HL-60 (cell line): ENCODE measurements around the gene RIMS3.
"Not testable (repeated sequence)": the region's sequence is repeated elsewhere in the genome, so short reads cannot be mapped to it uniquely, and the experiment has no call there.

ENCODE experiments used
- DNase-seq, 2 experiments: peaks; one replicate each; pipeline ENCODE4 v3.0.0-alpha.2; 2010 to 2020; ENCODE audit warnings: low read depth in 1 of 2, low spot score in 1 of 2
- H3K27ac ChIP-seq: fragments of 250-450 bp; sonication (Bioruptor Pico); replicated peaks from 2 replicates; pipeline ENCODE4 v1.5.1; 2020; ENCODE audit warnings: mild to moderate bottlenecking, moderate library complexity
- H3K27me3 ChIP-seq: fragments of 250-450 bp; sonication (Bioruptor Pico); 2 replicates; pipeline ENCODE4 v1.5.1; 2021; ENCODE audit warnings: mild to moderate bottlenecking, moderate library complexity; ENCODE audit not compliant: insufficient read depth, poor library complexity, severe bottlenecking
- H3K4me3 ChIP-seq: replicated peaks from 2 replicates; pipeline ENCODE4 v1.5.1; 2011; ENCODE audit warnings: mild to moderate bottlenecking, control low read depth, low read length; ENCODE audit not compliant: insufficient read depth
- GABPA ChIP-seq: IDR thresholded peaks from 2 replicates; pipeline ENCODE4 v1.6.1; 2012; ENCODE audit warnings: low read depth
- POLR2AphosphoS5 ChIP-seq: IDR thresholded peaks from 2 replicates; pipeline ENCODE4 v1.6.1; 2012; ENCODE audit warnings: low read depth
- SPI1 ChIP-seq: IDR thresholded peaks from 2 replicates; pipeline ENCODE4 v1.6.1; 2012; ENCODE audit warnings: low read depth, mild to moderate bottlenecking, borderline replicate concordance
- TF ChIP-seq, protein P1 (sequence below): IDR thresholded peaks from 2 replicates; pipeline ENCODE4 v1.6.1; 2012; ENCODE audit warnings: low read depth; ENCODE audit not compliant: insufficient replicate concordance
- TF ChIP-seq, protein P2 (sequence below): IDR thresholded peaks from one replicate; pipeline ENCODE4 v1.5.1; 2011; ENCODE audit warnings: low read length, control low read depth, inconsistent platforms; ENCODE audit not compliant: insufficient read depth

Gene RIMS3

GRCh38 chr1:40633931-40634376 lies 31.5 kb downstream of the RIMS3 start:
- DNase-seq = no peak
- no peak overlapping the region for H3K27ac ChIP-seq

DNA sequence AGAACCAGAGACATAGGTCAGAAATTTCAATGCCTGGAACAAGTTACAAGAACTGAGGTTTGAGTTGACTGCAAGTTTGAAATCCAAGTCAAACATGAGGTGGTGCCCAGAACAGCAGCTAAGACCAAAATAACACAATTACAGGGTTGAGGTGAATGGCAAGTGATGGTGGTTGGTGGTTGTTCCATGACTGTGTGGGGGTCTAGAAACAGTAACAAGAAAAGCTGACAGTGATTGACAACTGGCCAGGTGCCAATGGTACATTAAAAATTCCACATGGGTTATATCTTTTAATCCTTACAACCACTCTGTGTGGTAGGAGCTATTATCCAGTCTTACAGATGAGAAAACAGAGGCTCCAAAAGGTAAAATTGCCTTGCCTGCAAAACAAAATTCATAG lies 32.0 kb downstream of the RIMS3 start:
- H3K4me3 ChIP-seq = no peak overlapping the region
- H3K27ac ChIP-seq = no peak overlapping the region
- H3K27me3 ChIP-seq = no peaks in the 10 kb centered on the region
- DNase-seq = no peak
- TF ChIP-seq GABPA (no peak), SPI1 (no peak), POLR2AphosphoS5 (no peak)
- TF ChIP-seq, protein P1, sequence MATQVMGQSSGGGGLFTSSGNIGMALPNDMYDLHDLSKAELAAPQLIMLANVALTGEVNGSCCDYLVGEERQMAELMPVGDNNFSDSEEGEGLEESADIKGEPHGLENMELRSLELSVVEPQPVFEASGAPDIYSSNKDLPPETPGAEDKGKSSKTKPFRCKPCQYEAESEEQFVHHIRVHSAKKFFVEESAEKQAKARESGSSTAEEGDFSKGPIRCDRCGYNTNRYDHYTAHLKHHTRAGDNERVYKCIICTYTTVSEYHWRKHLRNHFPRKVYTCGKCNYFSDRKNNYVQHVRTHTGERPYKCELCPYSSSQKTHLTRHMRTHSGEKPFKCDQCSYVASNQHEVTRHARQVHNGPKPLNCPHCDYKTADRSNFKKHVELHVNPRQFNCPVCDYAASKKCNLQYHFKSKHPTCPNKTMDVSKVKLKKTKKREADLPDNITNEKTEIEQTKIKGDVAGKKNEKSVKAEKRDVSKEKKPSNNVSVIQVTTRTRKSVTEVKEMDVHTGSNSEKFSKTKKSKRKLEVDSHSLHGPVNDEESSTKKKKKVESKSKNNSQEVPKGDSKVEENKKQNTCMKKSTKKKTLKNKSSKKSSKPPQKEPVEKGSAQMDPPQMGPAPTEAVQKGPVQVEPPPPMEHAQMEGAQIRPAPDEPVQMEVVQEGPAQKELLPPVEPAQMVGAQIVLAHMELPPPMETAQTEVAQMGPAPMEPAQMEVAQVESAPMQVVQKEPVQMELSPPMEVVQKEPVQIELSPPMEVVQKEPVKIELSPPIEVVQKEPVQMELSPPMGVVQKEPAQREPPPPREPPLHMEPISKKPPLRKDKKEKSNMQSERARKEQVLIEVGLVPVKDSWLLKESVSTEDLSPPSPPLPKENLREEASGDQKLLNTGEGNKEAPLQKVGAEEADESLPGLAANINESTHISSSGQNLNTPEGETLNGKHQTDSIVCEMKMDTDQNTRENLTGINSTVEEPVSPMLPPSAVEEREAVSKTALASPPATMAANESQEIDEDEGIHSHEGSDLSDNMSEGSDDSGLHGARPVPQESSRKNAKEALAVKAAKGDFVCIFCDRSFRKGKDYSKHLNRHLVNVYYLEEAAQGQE = no peak
- TF ChIP-seq, protein P2, sequence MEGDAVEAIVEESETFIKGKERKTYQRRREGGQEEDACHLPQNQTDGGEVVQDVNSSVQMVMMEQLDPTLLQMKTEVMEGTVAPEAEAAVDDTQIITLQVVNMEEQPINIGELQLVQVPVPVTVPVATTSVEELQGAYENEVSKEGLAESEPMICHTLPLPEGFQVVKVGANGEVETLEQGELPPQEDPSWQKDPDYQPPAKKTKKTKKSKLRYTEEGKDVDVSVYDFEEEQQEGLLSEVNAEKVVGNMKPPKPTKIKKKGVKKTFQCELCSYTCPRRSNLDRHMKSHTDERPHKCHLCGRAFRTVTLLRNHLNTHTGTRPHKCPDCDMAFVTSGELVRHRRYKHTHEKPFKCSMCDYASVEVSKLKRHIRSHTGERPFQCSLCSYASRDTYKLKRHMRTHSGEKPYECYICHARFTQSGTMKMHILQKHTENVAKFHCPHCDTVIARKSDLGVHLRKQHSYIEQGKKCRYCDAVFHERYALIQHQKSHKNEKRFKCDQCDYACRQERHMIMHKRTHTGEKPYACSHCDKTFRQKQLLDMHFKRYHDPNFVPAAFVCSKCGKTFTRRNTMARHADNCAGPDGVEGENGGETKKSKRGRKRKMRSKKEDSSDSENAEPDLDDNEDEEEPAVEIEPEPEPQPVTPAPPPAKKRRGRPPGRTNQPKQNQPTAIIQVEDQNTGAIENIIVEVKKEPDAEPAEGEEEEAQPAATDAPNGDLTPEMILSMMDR = no peak

More at GRCh38 chr1:40633931-40634376, 31.5 kb downstream of the RIMS3 start:
- Histone ChIP-seq H3K27me3 (peaks cover 2% of the 10 kb centered on the region), H3K4me3 (no peak overlapping the region)
- TF ChIP-seq SPI1 (no peak), POLR2AphosphoS5 (no peak), GABPA (no peak)
- TF ChIP-seq, protein P2 = no peak
- TF ChIP-seq, protein P1 = no peak

DNA sequence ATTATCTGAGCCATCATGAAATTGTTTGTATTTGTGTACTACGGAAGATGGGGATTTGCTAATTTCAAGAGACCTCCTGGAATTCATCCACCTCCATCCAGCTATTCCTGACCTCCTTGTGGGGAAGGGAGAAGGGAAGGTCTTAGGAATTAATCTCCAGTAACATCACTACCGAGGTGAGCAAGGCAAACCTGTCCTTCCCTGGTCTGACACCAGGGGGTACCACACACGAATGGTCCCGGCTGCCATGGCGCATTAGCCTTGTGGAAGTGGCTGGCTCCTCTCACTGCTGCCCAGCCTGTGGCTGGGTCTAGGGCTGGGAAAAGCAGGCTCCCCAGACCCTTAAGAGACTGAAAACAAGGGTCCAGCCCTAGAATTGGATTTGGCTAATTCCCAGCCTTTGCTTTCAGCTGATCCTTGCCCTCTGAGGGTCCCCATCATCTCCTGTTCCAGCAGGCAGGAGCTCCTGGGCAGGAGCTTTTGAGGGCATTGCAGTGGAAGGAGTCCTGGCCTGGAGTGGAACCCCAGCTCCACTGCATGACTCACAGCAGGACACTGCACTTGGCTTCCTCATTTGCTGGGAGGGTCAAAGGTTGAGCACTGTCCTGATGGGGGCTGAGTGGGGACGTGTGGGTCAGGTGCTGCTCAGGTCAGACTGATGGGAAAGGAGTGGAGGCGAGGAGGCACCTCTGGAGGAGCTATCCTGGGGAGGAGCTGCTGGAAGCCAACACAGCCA lies 34.8 kb downstream of the RIMS3 start:
- DNase-seq = peak in 1 of 2 experiments; percentile 31
- H3K4me3 ChIP-seq = no peak overlapping the region
- H3K27ac ChIP-seq = no peak overlapping the region
- TF ChIP-seq POLR2AphosphoS5 = no peak
- TF ChIP-seq, protein P1 = no peak
- TF ChIP-seq GABPA = no peak
- TF ChIP-seq, protein P2 = no peak
- TF ChIP-seq SPI1 = no peak
- no peaks in the 10 kb centered on the region for H3K27me3 ChIP-seq

GRCh38 chr1:40629546-40629945 lies 35.9 kb downstream of the RIMS3 start:
- DNase-seq, H3K27ac ChIP-seq, H3K4me3 ChIP-seq, H3K27me3 ChIP-seq: not testable (repeated sequence)
